ENCODE data around the gene ERF. TPM values are rescaled to one million over a fixed set of nuclear protein-coding genes. Genes with fewer than 3 reads are reported as not detected.

Gene ERF
- total RNA-seq, 1 experiment from 2014 or later: 100 TPM

- H3K36me3 Mint-ChIP-seq (ENCODE audit: insufficient read depth, unreplicated experiment): peaks cover 67% of the 10 kb centered on the region
- intact Hi-C loops (cut with micrococcal nuclease; ENCODE audit: unreplicated experiment): no loop called here
- CTCF ChIA-PET: no interaction called here
Measured at GRCh38 chr19:42198676-42199439, 56.1 kb downstream of the ERF start.

More at GRCh38 chr19:42198676-42199439, 56.1 kb downstream of the ERF start:
- Mint-ChIP-seq H3K27ac (ENCODE audit: unreplicated experiment) (peak overlapping the region; percentile 2), H3K9me3 (ENCODE audit: low read depth, unreplicated experiment) (peaks cover 3% of the 10 kb centered on the region), H3K4me1 (ENCODE audit: low read depth, unreplicated experiment) (peaks cover 62% of the 10 kb centered on the region), H3K4me3 (ENCODE audit: low read depth, unreplicated experiment) (no peak overlapping the region), H3K27me3 (ENCODE audit: unreplicated experiment) (no peaks in the 10 kb centered on the region)
- TF ChIP-seq, protein P1, sequence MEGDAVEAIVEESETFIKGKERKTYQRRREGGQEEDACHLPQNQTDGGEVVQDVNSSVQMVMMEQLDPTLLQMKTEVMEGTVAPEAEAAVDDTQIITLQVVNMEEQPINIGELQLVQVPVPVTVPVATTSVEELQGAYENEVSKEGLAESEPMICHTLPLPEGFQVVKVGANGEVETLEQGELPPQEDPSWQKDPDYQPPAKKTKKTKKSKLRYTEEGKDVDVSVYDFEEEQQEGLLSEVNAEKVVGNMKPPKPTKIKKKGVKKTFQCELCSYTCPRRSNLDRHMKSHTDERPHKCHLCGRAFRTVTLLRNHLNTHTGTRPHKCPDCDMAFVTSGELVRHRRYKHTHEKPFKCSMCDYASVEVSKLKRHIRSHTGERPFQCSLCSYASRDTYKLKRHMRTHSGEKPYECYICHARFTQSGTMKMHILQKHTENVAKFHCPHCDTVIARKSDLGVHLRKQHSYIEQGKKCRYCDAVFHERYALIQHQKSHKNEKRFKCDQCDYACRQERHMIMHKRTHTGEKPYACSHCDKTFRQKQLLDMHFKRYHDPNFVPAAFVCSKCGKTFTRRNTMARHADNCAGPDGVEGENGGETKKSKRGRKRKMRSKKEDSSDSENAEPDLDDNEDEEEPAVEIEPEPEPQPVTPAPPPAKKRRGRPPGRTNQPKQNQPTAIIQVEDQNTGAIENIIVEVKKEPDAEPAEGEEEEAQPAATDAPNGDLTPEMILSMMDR (IDR thresholded peaks at IDR 0.05; ENCODE audit: unreplicated experiment): no peak
- no peak for DNase-seq
- TSS peak; percentile 31 for BruUV-seq (replicated peaks)

Other genes starting within 250 kb of the ERF start
- gene GRIK5, start 184.9 kb downstream of the ERF start, total RNA-seq (2022): 0.44 and 0.61 TPM in 2 replicates
- 22.0 and 22.1 TPM in 2 replicates for gene ZNF574, start 179.0 kb downstream of the ERF start, total RNA-seq (2022)
- 3.9 and 4.6 TPM in 2 replicates for gene POU2F2, start 122.7 kb downstream of the ERF start, total RNA-seq (2022)
- gene DEDD2, start 37.5 kb downstream of the ERF start, total RNA-seq (2022): 67.5 and 78.3 TPM in 2 replicates
- gene ZNF526, start 34.8 kb downstream of the ERF start, total RNA-seq (2022): 25.4 and 32.3 TPM in 2 replicates
- gene GSK3A, start 12.5 kb downstream of the ERF start, total RNA-seq (2022): 58.8 and 60.6 TPM in 2 replicates
- gene CIC, start 14.1 kb upstream of the ERF start, total RNA-seq (2022): 72.6 and 75.5 TPM in 2 replicates
- 1.7 and 2.4 TPM in 2 replicates for gene PRR19, start 47.0 kb upstream of the ERF start, total RNA-seq (2022)
- 68.3 and 72.4 TPM in 2 replicates for gene PAFAH1B3, start 47.5 kb upstream of the ERF start, total RNA-seq (2022)
- gene TMEM145, start 58.2 kb upstream of the ERF start, total RNA-seq (2022): 1.5 and 3.1 TPM in 2 replicates
- 32.0 and 35.0 TPM in 2 replicates for gene MEGF8, start 70.5 kb upstream of the ERF start, total RNA-seq (2022)
- gene CNFN, start 135.2 kb upstream of the ERF start, total RNA-seq (2022): 1.6 TPM in 2 replicates
- 17.1 and 22.0 TPM in 2 replicates for gene LIPE, start 172.3 kb upstream of the ERF start, total RNA-seq (2022)
- 3.8 and 4.0 TPM in 2 replicates for gene CXCL17, start 187.8 kb upstream of the ERF start, total RNA-seq (2022)